Right lobe of liver (tissue), 4 donors: ENCODE results near the gene ASNS.

Source experiments
- CTCF ChIP-seq, 4 donors: fragments of 200-600 bp in 3 of 4; fragments of 450-650 bp in 1 of 4; IDR thresholded peaks; one replicate each; pipeline versions ENCODE4 v1.5.1 to v1.8.0; 2016 to 2022; ENCODE audit warnings: antibody characterized with exemption in 4 of 4, mild to moderate bottlenecking in 2 of 4
- POLR2A ChIP-seq: fragments of 450-650 bp; IDR thresholded peaks from one replicate; pipeline ENCODE4 v1.6.1; 2017; ENCODE audit warnings: antibody characterized with exemption, mild to moderate bottlenecking
- donor health status: DM: no; HTN: no; CAD: no.
- donor health status: DM: no; HTN: no; CAD: no.
- donor health status: DM: no; HTN: yes; CAD: no.

GRCh38 chr7:97845622-97846203 lies 26.5 kb downstream of the ASNS start:
- peak; percentile 45 to 53 (median 48) for TF ChIP-seq CTCF (IDR thresholded peaks at IDR 0.05)
- TF ChIP-seq POLR2A, result no peak
